Kidney (tissue), 14 donors: ENCODE data around the gene RNF113B. TPM values are rescaled to one million over a fixed set of nuclear protein-coding genes. Genes with fewer than 3 reads are reported as not detected.

ENCODE experiments used
- DNase-seq, 5 donors: peaks; one replicate each; pipeline ENCODE4 v3.0.0-alpha.2; 2013 to 2020
- FAIRE-seq: peaks from 2 replicates; lab custom pipeline; 2012; peaks lifted over from hg19 to GRCh38; lab: Jason Lieb, UNC
- H3K27ac ChIP-seq, 2 donors: one replicate each; pipeline ENCODE4 v1.7.0; 2013; ENCODE audit warnings: low read depth in 2 of 2, low read length in 2 of 2, inconsistent platforms in 1 of 2
- H3K27me3 ChIP-seq: one replicate; pipeline ENCODE4 v1.7.1; 2013; ENCODE audit warnings: low read length, inconsistent platforms; ENCODE audit not compliant: control insufficient read depth, insufficient read depth
- H3K36me3 ChIP-seq, 3 donors: one replicate each; pipeline versions ENCODE4 v1.7.0 to v1.7.1; 2013; ENCODE audit warnings: low read length in 3 of 3, control low read depth in 1 of 3, inconsistent platforms in 1 of 3; ENCODE audit not compliant: insufficient read depth in 3 of 3, control insufficient read depth in 2 of 3
- H3K4me1 ChIP-seq, 3 donors: one replicate each; pipeline versions ENCODE4 v1.7.0 to v1.7.1; 2013; ENCODE audit warnings: low read length in 3 of 3, inconsistent platforms in 1 of 3, low read depth in 1 of 3; ENCODE audit not compliant: control insufficient read depth in 2 of 3, insufficient read depth in 2 of 3
- H3K4me3 ChIP-seq, 3 donors: one replicate each; pipeline versions ENCODE4 v1.7.0 to v1.8.1; 2013; ENCODE audit warnings: low read length in 3 of 3, control low read depth in 1 of 3, inconsistent platforms in 1 of 3
- H3K9ac ChIP-seq, 3 donors: one replicate each; pipeline versions ENCODE4 v1.7.0 to v1.7.1; 2013; ENCODE audit warnings: low read length in 3 of 3, control low read depth in 1 of 3, inconsistent platforms in 1 of 3
- H3K9me3 ChIP-seq, 3 donors: one replicate each; pipeline versions ENCODE4 v1.7.0 to v1.7.1; 2013; ENCODE audit warnings: low read length in 3 of 3, control low read depth in 1 of 3, inconsistent platforms in 1 of 3; ENCODE audit not compliant: control insufficient read depth in 2 of 3, insufficient read depth in 1 of 3
- CTCF ChIP-seq: IDR thresholded peaks from 3 replicates; pipeline ENCODE4 v1.5.1; 2012; ENCODE audit warnings: mild to moderate bottlenecking, moderate library complexity, borderline replicate concordance; ENCODE audit not compliant: insufficient read depth; ENCODE audit errors: extremely low read depth
- intact Hi-C: fragments of 100-400 bp; cut with DNase I; formaldehyde crosslinking; loops from one replicate; pipeline ENCODE4 v1.11.1; 2022
- polyA plus RNA-seq: library from polyadenylated mRNA; stranded (reverse); fragments of 350-450 nt; fragmentation: Illumina TruSeq; extraction: RNeasy Lipid Tissue Mini Kit (QIAGEN cat#74804); gene quantifications from one replicate; pipeline ENCODE4 v1.2.3, GENCODE V29; 2014; ENCODE audit warnings: low read depth, low replicate concordance; ENCODE audit not compliant: insufficient read depth
- total RNA-seq: library from RNA; stranded (reverse); fragmentation: NEBNext Ultra II Directional; extraction: Animal tissue kit (Norgen Biotek cat#: 25700); gene quantifications from one replicate; pipeline ENCODE4 v1.2.1, GENCODE V29; 2021
- donor health status: control.
- donor health status: control.
- donor health status: control.
- donor health status: control.
- donor health status: control.
- donor health status: DM: yes; HTN: yes; CAD: no.
- donor health status: Normal renal cell carcinoma (clear cell type).

Gene RNF113B
- total and polyA plus RNA-seq, 2 donors from 2014 or later, result not detected

- H3K27me3 ChIP-seq, result no peaks in the 10 kb centered on the region
- intact Hi-C loops, result no loop called here
- TF ChIP-seq CTCF, result no peak
- H3K4me1 ChIP-seq, result peaks cover 19 to 41% (median 34%) of the 10 kb centered on the region in 3 donors
- H3K9ac ChIP-seq, result no peak overlapping the region
- no peak for DNase-seq
- no peaks in the 10 kb centered on the region for H3K9me3 ChIP-seq
- peak overlapping the region; percentile 24 to 66 for H3K27ac ChIP-seq
- H3K36me3 ChIP-seq, result peaks cover 0 to 3% (median 0%) of the 10 kb centered on the region in 3 donors
- H3K4me3 ChIP-seq, result no peak overlapping the region
- FAIRE-seq, result no peak
Observed at GRCh38 chr13:98224557-98224956, 47.5 kb upstream of the RNF113B start.

- peaks cover 19 to 41% (median 34%) of the 10 kb centered on the region in 3 donors for H3K4me1 ChIP-seq
- FAIRE-seq (no peak), DNase-seq (peak in 2 of 5 donors; percentile 66 to 77)
- H3K27me3 ChIP-seq, result no peaks in the 10 kb centered on the region
- H3K36me3 ChIP-seq, result peaks cover 0 to 3% (median 0%) of the 10 kb centered on the region in 3 donors
- no peak for TF ChIP-seq CTCF
- peak overlapping the region; percentile 1 to 54 for H3K27ac ChIP-seq
- no peak overlapping the region for H3K4me3 ChIP-seq
- H3K9ac ChIP-seq, result no peak overlapping the region
- no peaks in the 10 kb centered on the region for H3K9me3 ChIP-seq
- intact Hi-C loops, result no loop called here
Observed at GRCh38 chr13:98223741-98224140, 46.7 kb upstream of the RNF113B start.

GRCh38 chr13:98222816-98223215 lies 45.7 kb upstream of the RNF113B start:
- Histone ChIP-seq H3K9ac (no peak overlapping the region), H3K27me3 (no peaks in the 10 kb centered on the region), H3K9me3 (no peaks in the 10 kb centered on the region), H3K4me3 (no peak overlapping the region), H3K36me3 (peaks cover 0 to 3% (median 0%) of the 10 kb centered on the region in 3 donors), H3K27ac (peak overlapping the region in 1 of 2 donors; percentile 2), H3K4me1 (peaks cover 23 to 41% (median 35%) of the 10 kb centered on the region in 3 donors)
- FAIRE-seq, result no peak
- no peak for TF ChIP-seq CTCF
- intact Hi-C loops, result no loop called here
- DNase-seq, result peak in 1 of 5 donors; percentile 36
